ENCODE data around the gene SDCBP2.

Gene SDCBP2

GRCh38 chr20:1327241-1327653 lies 1.7 kb downstream of the SDCBP2 start:
- TF ChIP-seq YY1 (IDR thresholded peaks at IDR 0.05; ENCODE audit: low read depth): no peak
- TF ChIP-seq TEAD4 (IDR thresholded peaks at IDR 0.05): no peak
- TF ChIP-seq CEBPB (IDR thresholded peaks at IDR 0.05): no peak
- no peak for TF ChIP-seq CREB1 (IDR thresholded peaks at IDR 0.05; ENCODE audit: low read depth)
- no peak for TF ChIP-seq ZBTB7A (IDR thresholded peaks at IDR 0.05; ENCODE audit: low read depth)
- no peak for TF ChIP-seq REST (IDR thresholded peaks at IDR 0.05; ENCODE audit: low read depth)
- TF ChIP-seq FOXM1 (IDR thresholded peaks at IDR 0.05; ENCODE audit: borderline replicate concordance, low read depth): no peak
- TF ChIP-seq EGR1 (IDR thresholded peaks at IDR 0.05): no peak
- TF ChIP-seq NFIC (IDR thresholded peaks at IDR 0.05): no peak
- no peak for TF ChIP-seq MAX (IDR thresholded peaks at IDR 0.05)

DNA sequence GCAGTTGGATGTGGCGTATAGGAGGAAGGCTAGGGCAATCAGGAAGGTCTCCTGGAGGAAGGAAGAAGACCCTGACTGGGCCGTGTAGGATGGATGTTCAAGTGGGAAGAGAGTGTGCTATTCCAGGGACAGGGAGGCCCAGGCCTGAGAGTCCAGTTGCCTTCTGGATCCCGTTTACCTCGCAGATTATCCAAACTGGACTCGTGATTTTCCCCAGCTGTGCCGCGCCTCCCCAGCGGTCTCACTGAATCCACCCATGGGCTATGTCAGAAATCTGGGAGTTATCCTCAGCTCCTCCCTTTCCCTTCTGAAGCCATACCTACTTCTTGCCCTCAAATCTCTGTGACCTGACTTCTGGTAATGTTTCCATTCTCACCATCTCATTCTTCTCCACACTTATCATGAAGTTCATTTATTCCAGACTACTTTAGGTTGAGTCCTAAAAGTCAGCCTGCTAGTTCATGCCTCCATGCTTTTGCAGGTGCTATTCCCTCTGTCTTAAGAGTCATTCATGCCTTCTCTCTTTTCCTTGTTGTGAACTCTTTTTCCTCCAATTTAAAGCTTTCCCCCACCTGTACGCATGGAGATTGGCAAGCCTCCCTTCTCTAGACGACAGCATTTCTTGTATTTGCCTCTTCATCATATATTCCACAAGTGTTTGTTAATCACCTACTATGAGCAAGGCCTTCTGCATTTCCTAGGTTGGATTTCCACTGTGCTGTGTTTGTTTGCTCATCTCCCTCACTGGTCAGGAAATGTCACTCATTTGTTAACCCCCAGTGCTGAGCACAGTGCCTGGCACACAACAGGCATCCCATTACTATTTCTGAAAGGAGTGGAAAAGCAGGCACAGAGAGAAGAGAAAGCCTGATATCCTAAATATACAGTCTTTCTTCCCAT lies 2.7 kb downstream of the SDCBP2 start:
- TF ChIP-seq TCF12 (IDR thresholded peaks at IDR 0.05; ENCODE audit: low read depth) (no peak), CEBPB (IDR thresholded peaks at IDR 0.05) (no peak), EP300 (IDR thresholded peaks at IDR 0.05; ENCODE audit: borderline replicate concordance) (no peak)

DNA sequence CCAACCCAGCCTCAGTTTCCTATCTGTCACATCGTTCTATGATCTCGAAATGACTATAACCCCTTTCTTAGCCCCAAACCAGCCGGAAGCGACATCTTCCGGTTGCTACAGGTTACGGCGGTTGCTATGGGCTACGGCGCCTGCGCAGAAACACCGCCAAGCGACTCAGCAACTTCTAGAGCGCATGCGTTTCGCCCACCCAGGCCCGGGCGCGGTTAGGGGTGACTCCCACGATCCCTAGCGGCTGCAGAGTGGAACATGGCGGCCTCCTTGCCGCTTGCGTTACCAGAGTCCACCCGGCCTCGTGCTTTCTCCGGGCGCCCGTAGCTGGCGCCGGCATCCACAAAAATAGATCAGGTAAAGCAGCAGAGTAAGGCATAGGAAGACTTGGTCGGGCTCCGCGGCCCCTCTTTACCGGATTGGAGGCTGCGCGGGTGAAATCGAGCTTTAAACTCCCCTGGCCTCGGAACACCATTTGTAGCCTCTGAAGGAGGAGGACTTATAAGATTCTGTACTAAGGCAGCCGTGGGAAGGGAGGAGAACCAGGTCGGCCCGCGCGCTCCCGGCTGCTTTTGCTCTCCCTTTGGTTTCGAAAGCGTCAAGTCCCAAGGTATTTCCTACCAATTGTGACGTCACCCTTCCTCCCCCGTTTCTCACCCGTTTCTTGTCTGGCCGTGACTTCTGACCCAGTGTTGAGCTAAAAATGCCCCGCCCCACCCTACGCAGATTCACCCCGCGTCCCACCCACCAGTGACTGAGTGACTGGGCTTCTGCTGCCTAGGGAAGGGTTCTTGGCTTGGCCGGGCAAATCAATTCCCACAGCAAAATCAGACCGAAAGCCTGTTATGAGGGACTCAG lies 3.5 kb downstream of the SDCBP2 start:
- peak; percentile 18; the same call in 1 of the 2 replicates for TF ChIP-seq TCF12 (IDR thresholded peaks at IDR 0.05; ENCODE audit: low read depth)
- TF ChIP-seq CREB1 (IDR thresholded peaks at IDR 0.05; ENCODE audit: low read depth): peak; percentile 50
- TF ChIP-seq TAF1 (IDR thresholded peaks at IDR 0.05; ENCODE audit: low read depth): peak; percentile 95
- TF ChIP-seq MAX (IDR thresholded peaks at IDR 0.05): peak; percentile 80
- TF ChIP-seq FOXM1 (IDR thresholded peaks at IDR 0.05; ENCODE audit: borderline replicate concordance, low read depth): peak; percentile 84
- no peak for TF ChIP-seq RAD21 (IDR thresholded peaks at IDR 0.05; ENCODE audit: low read depth)
- TF ChIP-seq USF1 (IDR thresholded peaks at IDR 0.05): no peak
- peak; percentile 97 for TF ChIP-seq YY1 (IDR thresholded peaks at IDR 0.05; ENCODE audit: low read depth)
- peak; percentile 74 for TF ChIP-seq EGR1 (IDR thresholded peaks at IDR 0.05)

GRCh38 chr20:1324598-1325172 lies 4.3 kb downstream of the SDCBP2 start:
- no peak for TF ChIP-seq REST (IDR thresholded peaks at IDR 0.05; ENCODE audit: low read depth)
- no peak for TF ChIP-seq YY1 (IDR thresholded peaks at IDR 0.05; ENCODE audit: low read depth)
- TF ChIP-seq NFIC (IDR thresholded peaks at IDR 0.05): no peak
- no peak for TF ChIP-seq TEAD4 (IDR thresholded peaks at IDR 0.05)
- no peak for TF ChIP-seq EP300 (IDR thresholded peaks at IDR 0.05; ENCODE audit: borderline replicate concordance)
- no peak for TF ChIP-seq TAF1 (IDR thresholded peaks at IDR 0.05; ENCODE audit: low read depth)
- no peak for TF ChIP-seq MAX (IDR thresholded peaks at IDR 0.05)
- no peak for TF ChIP-seq TCF12 (IDR thresholded peaks at IDR 0.05; ENCODE audit: low read depth)

- TF ChIP-seq YY1 (IDR thresholded peaks at IDR 0.05; ENCODE audit: low read depth): no peak
- no peak for TF ChIP-seq CREB1 (IDR thresholded peaks at IDR 0.05; ENCODE audit: low read depth)
- no peak for TF ChIP-seq NFIC (IDR thresholded peaks at IDR 0.05)
- TF ChIP-seq TCF12 (IDR thresholded peaks at IDR 0.05; ENCODE audit: low read depth): no peak
- no peak for TF ChIP-seq EP300 (IDR thresholded peaks at IDR 0.05; ENCODE audit: borderline replicate concordance)
- no peak for TF ChIP-seq CEBPB (IDR thresholded peaks at IDR 0.05)
- TF ChIP-seq TAF1 (IDR thresholded peaks at IDR 0.05; ENCODE audit: low read depth): no peak
- TF ChIP-seq RAD21 (IDR thresholded peaks at IDR 0.05; ENCODE audit: low read depth): no peak
- TF ChIP-seq ZBTB7A (IDR thresholded peaks at IDR 0.05; ENCODE audit: low read depth): no peak
- TF ChIP-seq FOXM1 (IDR thresholded peaks at IDR 0.05; ENCODE audit: borderline replicate concordance, low read depth): no peak
- TF ChIP-seq EGR1 (IDR thresholded peaks at IDR 0.05): no peak
- no peak for TF ChIP-seq USF1 (IDR thresholded peaks at IDR 0.05)
Measured at GRCh38 chr20:1323830-1324597, 4.9 kb downstream of the SDCBP2 start.
